SU-DHL-6 (cell line): ENCODE measurements around the gene NPW.

Experiments used
- EZH2phosphoT487 ChIP-seq: fragments of 200-600 bp; sonication (generic), shearing (Covaris generic); conservative IDR thresholded peaks from 2 replicates; pipeline ENCODE4 v1.6.1; 2018; ENCODE audit warnings: mild to moderate bottlenecking, antibody characterized with exemption, low read length, moderate library complexity, mixed read lengths
- TF ChIP-seq, protein P1 (sequence below): fragments of 200-600 bp; sonication (generic); IDR thresholded peaks from one replicate; pipeline ENCODE4 v1.5.1; 2017; ENCODE audit warnings: antibody characterized with exemption, mild to moderate bottlenecking, low read length, moderate library complexity; ENCODE audit not compliant: insufficient read depth, poor library complexity, severe bottlenecking

DNA sequence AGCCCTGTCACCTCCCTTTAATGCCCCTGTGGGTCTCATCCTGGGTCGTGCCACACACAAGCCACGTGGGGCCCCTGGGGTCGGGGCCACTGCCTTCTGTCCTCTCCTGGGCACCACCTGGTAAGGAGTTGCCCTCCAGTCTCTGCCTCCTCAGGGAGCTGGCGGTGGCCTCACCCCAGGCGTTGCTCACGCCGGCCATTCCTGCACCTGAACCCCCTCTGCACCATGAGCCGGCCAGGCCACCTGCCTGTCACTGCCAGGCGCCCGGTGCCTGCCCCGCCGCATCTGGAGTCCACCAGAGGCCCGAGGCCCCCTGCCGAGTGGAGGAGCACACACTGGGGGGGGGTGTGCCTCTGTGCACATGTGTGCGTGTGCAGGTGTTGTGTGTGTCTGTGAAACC, 17.5 kb downstream of the NPW start:
- TF ChIP-seq, protein P1, sequence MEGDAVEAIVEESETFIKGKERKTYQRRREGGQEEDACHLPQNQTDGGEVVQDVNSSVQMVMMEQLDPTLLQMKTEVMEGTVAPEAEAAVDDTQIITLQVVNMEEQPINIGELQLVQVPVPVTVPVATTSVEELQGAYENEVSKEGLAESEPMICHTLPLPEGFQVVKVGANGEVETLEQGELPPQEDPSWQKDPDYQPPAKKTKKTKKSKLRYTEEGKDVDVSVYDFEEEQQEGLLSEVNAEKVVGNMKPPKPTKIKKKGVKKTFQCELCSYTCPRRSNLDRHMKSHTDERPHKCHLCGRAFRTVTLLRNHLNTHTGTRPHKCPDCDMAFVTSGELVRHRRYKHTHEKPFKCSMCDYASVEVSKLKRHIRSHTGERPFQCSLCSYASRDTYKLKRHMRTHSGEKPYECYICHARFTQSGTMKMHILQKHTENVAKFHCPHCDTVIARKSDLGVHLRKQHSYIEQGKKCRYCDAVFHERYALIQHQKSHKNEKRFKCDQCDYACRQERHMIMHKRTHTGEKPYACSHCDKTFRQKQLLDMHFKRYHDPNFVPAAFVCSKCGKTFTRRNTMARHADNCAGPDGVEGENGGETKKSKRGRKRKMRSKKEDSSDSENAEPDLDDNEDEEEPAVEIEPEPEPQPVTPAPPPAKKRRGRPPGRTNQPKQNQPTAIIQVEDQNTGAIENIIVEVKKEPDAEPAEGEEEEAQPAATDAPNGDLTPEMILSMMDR = no peak
- TF ChIP-seq EZH2phosphoT487 = no peak
